IMR-90 (cell line): ENCODE results near the gene ADAMTS17. TPM values are rescaled to one million over a fixed set of nuclear protein-coding genes. Genes with fewer than 3 reads are reported as not detected.

ENCODE experiments used
- ATAC-seq: fragments of 200-7000 bp; cut with Tn5 transposase; 2 replicates; pipeline ENCODE4 v1.9.1; 2020; ENCODE audit warnings: low read depth, mild to moderate bottlenecking, moderate library complexity
- BruUV-seq: library from RNA; stranded (reverse); fragments of 400-500 nt; replicated peaks from 2 replicates; lab custom pipeline; 2021; lab: Mats Ljungman, UMichigan
- CTCF ChIA-PET: fragments of 300-600 bp; formaldehyde crosslinking; extraction: SDS; loops from one replicate; lab custom pipeline; 2021; ENCODE audit warnings: antibody characterized with exemption; lab: Yijun Ruan, JAX
- POLR2A ChIA-PET: fragments of 300-600 bp; sonication (Branson Sonifier 250); formaldehyde crosslinking; loops from one replicate; lab custom pipeline; 2022; ENCODE audit warnings: antibody characterized with exemption; ENCODE audit not compliant: unreplicated experiment; lab: Charles Lee
- DNase-seq: peaks from one replicate; pipeline ENCODE4 v3.0.0; 2013
- H2AFZ ChIP-seq: replicated peaks from 2 replicates; pipeline ENCODE3; 2013; ENCODE audit warnings: low read length, mild to moderate bottlenecking; ENCODE audit not compliant: poor library complexity
- H2AK5ac ChIP-seq: 2 replicates; pipeline ENCODE4 v1.6.1; 2013; ENCODE audit warnings: low read depth, low read length, inconsistent platforms
- H2AK9ac ChIP-seq: replicated peaks from 2 replicates; pipeline ENCODE3; 2013; ENCODE audit warnings: mild to moderate bottlenecking, low read depth, low read length, moderate library complexity; ENCODE audit not compliant: poor library complexity
- H2BK120ac ChIP-seq: 2 replicates; pipeline ENCODE4 v1.6.1; 2013; ENCODE audit warnings: low read depth, low read length, inconsistent platforms
- H2BK15ac ChIP-seq: 3 replicates; pipeline ENCODE4 v1.6.1; 2013; ENCODE audit warnings: low read depth, low read length, inconsistent platforms
- H2BK20ac ChIP-seq: 2 replicates; pipeline ENCODE4 v1.6.1; 2013; ENCODE audit warnings: low read depth, mild to moderate bottlenecking, inconsistent platforms, low read length, moderate library complexity
- H2BK5ac ChIP-seq: 2 replicates; pipeline ENCODE4 v1.6.1; 2013; ENCODE audit warnings: mild to moderate bottlenecking, low read depth, low read length, inconsistent platforms; ENCODE audit not compliant: poor library complexity, severe bottlenecking
- H3K14ac ChIP-seq: replicated peaks from 2 replicates; pipeline ENCODE4 v1.6.1; 2013; ENCODE audit warnings: low read depth, low read length, inconsistent platforms
- H3K18ac ChIP-seq: 2 replicates; pipeline ENCODE4 v1.6.1; 2013; ENCODE audit warnings: low read depth, low read length, control low read depth
- H3K23ac ChIP-seq: 2 replicates; pipeline ENCODE4 v1.6.1; 2013; ENCODE audit warnings: low read depth, low read length, inconsistent platforms
- H3K27ac ChIP-seq: 2 replicates; pipeline ENCODE4 v1.5.1; 2013; ENCODE audit warnings: mild to moderate bottlenecking, control low read depth, low read length; ENCODE audit not compliant: insufficient read depth
- H3K27me3 ChIP-seq: 2 replicates; pipeline ENCODE4 v1.6.1; 2013; ENCODE audit warnings: low read length; ENCODE audit not compliant: control insufficient read depth, insufficient read depth
- H3K36me3 ChIP-seq: 2 replicates; pipeline ENCODE4 v1.6.1; 2013; ENCODE audit warnings: low read length, mixed read lengths; ENCODE audit not compliant: control insufficient read depth, insufficient read depth
- H3K4ac ChIP-seq: 2 replicates; pipeline ENCODE4 v1.6.1; 2013; ENCODE audit warnings: low read depth, low read length, inconsistent platforms
- H3K4me1 ChIP-seq: 2 replicates; pipeline ENCODE4 v1.6.1; 2013; ENCODE audit warnings: low read length, mixed read lengths; ENCODE audit not compliant: control insufficient read depth, insufficient read depth
- H3K4me2 ChIP-seq: 2 replicates; pipeline ENCODE4 v1.6.1; 2013; ENCODE audit warnings: low read depth, mild to moderate bottlenecking, control low read depth, low read length, moderate library complexity
- H3K4me3 ChIP-seq: 2 replicates; pipeline ENCODE4 v1.5.1; 2013; ENCODE audit warnings: low read depth, mild to moderate bottlenecking, control low read depth, low read length, moderate library complexity; ENCODE audit not compliant: insufficient read depth
- H3K56ac ChIP-seq: 2 replicates; pipeline ENCODE4 v1.6.1; 2013; ENCODE audit warnings: low read length, inconsistent platforms; ENCODE audit not compliant: insufficient read depth; ENCODE audit errors: extremely low read depth
- H3K79me1 ChIP-seq, 2 experiments: 2 replicates each; pipeline ENCODE4 v1.6.1; 2013; ENCODE audit warnings: low read length in 2 of 2, inconsistent platforms in 1 of 2, low read depth in 1 of 2
- H3K9ac ChIP-seq: 2 replicates; pipeline ENCODE4 v1.6.1; 2013; ENCODE audit warnings: low read depth, low read length, control low read depth
- H3K9me1 ChIP-seq: 2 replicates; pipeline ENCODE4 v1.6.1; 2013; ENCODE audit warnings: low read length, inconsistent platforms; ENCODE audit not compliant: insufficient read depth
- H3K9me3 ChIP-seq: 2 replicates; pipeline ENCODE4 v1.6.1; 2013; ENCODE audit warnings: low read length; ENCODE audit not compliant: control insufficient read depth, insufficient read depth
- H4K20me1 ChIP-seq: 2 replicates; pipeline ENCODE4 v1.6.1; 2013; ENCODE audit warnings: low read length, inconsistent platforms; ENCODE audit not compliant: insufficient read depth
- H4K5ac ChIP-seq: 2 replicates; pipeline ENCODE4 v1.6.1; 2013; ENCODE audit warnings: mild to moderate bottlenecking, low read depth, low read length, control low read depth
- H4K8ac ChIP-seq, 2 experiments: 2 replicates each; pipeline ENCODE4 v1.6.1; 2013; ENCODE audit warnings: low read depth in 2 of 2, low read length in 2 of 2, control low read depth in 1 of 2, inconsistent platforms in 1 of 2
- H4K91ac ChIP-seq: 2 replicates; pipeline ENCODE4 v1.6.1; 2013; ENCODE audit warnings: low read depth, low read length, inconsistent platforms; ENCODE audit not compliant: insufficient read depth
- BHLHE40 ChIP-seq: fragments of 150-350 bp; IDR thresholded peaks from 2 replicates; pipeline ENCODE4 v1.6.1; 2016; ENCODE audit warnings: mild to moderate bottlenecking, low read depth, low read length
- CEBPB ChIP-seq: IDR thresholded peaks from 2 replicates; pipeline ENCODE4 v1.6.1; 2012; ENCODE audit warnings: low read depth, low read length, improper control_type of control experiment
- FOS ChIP-seq: fragments of 150-350 bp; IDR thresholded peaks from 2 replicates; pipeline ENCODE4 v1.6.1; 2016; ENCODE audit warnings: low read depth, low read length
- MAFK ChIP-seq: IDR thresholded peaks from 2 replicates; pipeline ENCODE4 v1.6.1; 2012; ENCODE audit warnings: low read depth, low read length, improper control_type of control experiment
- MAZ ChIP-seq: IDR thresholded peaks from 2 replicates; pipeline ENCODE4 v1.6.1; 2012; ENCODE audit warnings: low read depth, mild to moderate bottlenecking, low read length, improper control_type of control experiment, moderate library complexity, borderline replicate concordance
- MXI1 ChIP-seq: IDR thresholded peaks from 2 replicates; pipeline ENCODE4 v1.6.1; 2012; ENCODE audit warnings: low read depth, mild to moderate bottlenecking, low read length, moderate library complexity, borderline replicate concordance
- NFE2L2 ChIP-seq: fragments of 150-350 bp; IDR thresholded peaks from 2 replicates; pipeline ENCODE4 v1.6.1; 2016; ENCODE audit warnings: low read depth, mild to moderate bottlenecking, low read length
- RAD21 ChIP-seq: IDR thresholded peaks from 2 replicates; pipeline ENCODE4 v1.6.1; 2012; ENCODE audit warnings: low read length, improper control_type of control experiment
- RCOR1 ChIP-seq: IDR thresholded peaks from 2 replicates; pipeline ENCODE4 v1.6.1; 2012; ENCODE audit warnings: mild to moderate bottlenecking, low read length, improper control_type of control experiment; ENCODE audit not compliant: insufficient replicate concordance
- RFX5 ChIP-seq: IDR thresholded peaks from 2 replicates; pipeline ENCODE4 v1.8.0; 2012; ENCODE audit warnings: low read depth, mild to moderate bottlenecking, low read length, moderate library complexity
- SMC3 ChIP-seq: fragments of 150-350 bp; IDR thresholded peaks from 2 replicates; pipeline ENCODE4 v1.6.1; 2016; ENCODE audit warnings: low read depth, mild to moderate bottlenecking, antibody characterized with exemption, low read length, moderate library complexity
- WGBS, 2 experiments: methylation state at CpG; one replicate each; pipeline versions ENCODE4 v1.1.5 to v1.1.7; 2013; ENCODE audit warnings: missing lambda C conversion rate in 2 of 2; ENCODE audit not compliant: insufficient read length in 1 of 2; ENCODE audit errors: extremely low coverage in 2 of 2; 5-methylcytosine and 5-hydroxymethylcytosine counted together
- dilution Hi-C: fragments of 300-500 bp; cut with HindIII; formaldehyde crosslinking; loops from one replicate; pipeline ENCODE4 v1.14.3; 2018; ENCODE audit warnings: low sequenced_read_pairs; ENCODE audit not compliant: unreplicated experiment
- in situ Hi-C: fragments of 300-500 bp; cut with MboI; formaldehyde crosslinking; loops from 3 replicates; pipeline ENCODE4 v1.14.3; 2019; ENCODE audit warnings: low sequenced_read_pairs, inconsistent platforms, mixed read lengths
- intact Hi-C: fragments of 100-400 bp; cut with micrococcal nuclease; formaldehyde crosslinking; loops from 2 replicates; pipeline ENCODE4 v1.10.0; 2022
- polyA plus RNA-seq, 3 experiments: library from polyadenylated mRNA; depleted of rRNA; stranded (reverse); fragments of >200 nt; gene quantifications; 2 replicates each; pipeline ENCODE4 v1.2.3, GENCODE V29; 2012; ENCODE audit warnings: low replicate concordance in 1 of 3
- total RNA-seq: library from RNA; depleted of rRNA; stranded (reverse); fragments of >200 nt; gene quantifications from 2 replicates; pipeline ENCODE4 v1.2.3, GENCODE V29; 2012
- TF ChIP-seq, protein P1 (sequence below): fragments of 150-350 bp; IDR thresholded peaks from 2 replicates; pipeline ENCODE4 v1.6.1; 2016; ENCODE audit warnings: low read depth, mild to moderate bottlenecking, low read length, moderate library complexity, borderline replicate concordance
- TF ChIP-seq, protein P2 (sequence below): fragments of 150-350 bp; IDR thresholded peaks from 2 replicates; pipeline ENCODE4 v1.6.1; 2017; ENCODE audit warnings: mild to moderate bottlenecking, antibody characterized with exemption, low read length, low read depth
- TF ChIP-seq, protein P3 (sequence below): conservative IDR thresholded peaks from 2 replicates; pipeline ENCODE4 v1.5.1; 2012; ENCODE audit warnings: mild to moderate bottlenecking, low read depth, low read length, improper control_type of control experiment

ADAMTS17 gene
- total and polyA plus RNA-seq, 2 of the 4 experiments (the other 2 are of a cell fraction) = 0.03 TPM; not detected in 1

DNA sequence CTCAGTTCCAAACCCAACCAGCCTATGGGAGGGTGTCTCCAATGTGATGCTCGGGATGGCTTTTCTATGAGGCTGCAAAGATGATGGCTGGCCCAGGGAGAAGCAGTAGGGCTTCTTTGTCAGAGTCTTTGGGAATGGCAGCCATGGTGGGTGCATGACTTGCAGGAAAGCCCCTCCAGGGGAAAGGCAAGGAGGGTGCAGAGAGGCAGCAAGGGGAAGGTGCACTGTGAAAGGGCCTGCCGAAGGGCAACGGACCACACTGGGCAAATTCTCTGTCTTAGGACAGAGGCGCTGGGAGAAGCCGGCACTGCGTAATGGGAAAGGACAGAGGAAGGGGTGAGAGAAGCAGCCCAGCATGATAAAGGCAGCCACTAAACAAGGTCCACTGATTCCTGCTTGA lies 305.8 kb downstream of the ADAMTS17 start:
- Histone ChIP-seq H3K23ac (no peak overlapping the region), H3K9ac (no peak overlapping the region), H3K4ac (no peak overlapping the region), H3K27me3 (no peaks in the 10 kb centered on the region), H2BK15ac (no peak overlapping the region), H3K4me2 (no peak overlapping the region), H3K4me1 (no peaks in the 10 kb centered on the region), H2BK20ac (no peak overlapping the region), H2AK9ac (no peak overlapping the region), H4K5ac (no peak overlapping the region), H3K36me3 (no peaks in the 10 kb centered on the region), H3K14ac (no peak overlapping the region), H3K4me3 (no peak overlapping the region), H3K9me1 (no peaks in the 10 kb centered on the region), H2BK120ac (no peak overlapping the region), H4K91ac (no peak overlapping the region), H3K18ac (no peak overlapping the region), H2AK5ac (no peak overlapping the region), H3K79me1 (no peaks in the 10 kb centered on the region), H3K9me3 (peaks cover 3% of the 10 kb centered on the region; the same call in 1 of the 2 replicates), H3K56ac (no peak overlapping the region), H4K20me1 (no peaks in the 10 kb centered on the region), H2AFZ (no peak overlapping the region), H3K27ac (no peak overlapping the region), H2BK5ac (no peak overlapping the region), H4K8ac (no peak overlapping the region)
- in situ Hi-C loops (no loop called here), dilution Hi-C loops (no loop called here), intact Hi-C loops (no loop called here)
- WGBS, 2 experiments = 100% methylated on average over 4 of the region's 6 CpGs; no CpG with 5 or more reads in 1 of the 2 experiments
- BruUV-seq = no TSS peak
- CTCF ChIA-PET = no interaction called here
- no peak for ATAC-seq
- no peak for DNase-seq
- POLR2A ChIA-PET = no interaction called here
- TF ChIP-seq BHLHE40 (no peak), NFE2L2 (no peak), CEBPB (no peak), RCOR1 (no peak), RAD21 (no peak), SMC3 (no peak), MAZ (no peak), FOS (no peak), RFX5 (no peak), MAFK (no peak), MXI1 (no peak)
- TF ChIP-seq, protein P1, sequence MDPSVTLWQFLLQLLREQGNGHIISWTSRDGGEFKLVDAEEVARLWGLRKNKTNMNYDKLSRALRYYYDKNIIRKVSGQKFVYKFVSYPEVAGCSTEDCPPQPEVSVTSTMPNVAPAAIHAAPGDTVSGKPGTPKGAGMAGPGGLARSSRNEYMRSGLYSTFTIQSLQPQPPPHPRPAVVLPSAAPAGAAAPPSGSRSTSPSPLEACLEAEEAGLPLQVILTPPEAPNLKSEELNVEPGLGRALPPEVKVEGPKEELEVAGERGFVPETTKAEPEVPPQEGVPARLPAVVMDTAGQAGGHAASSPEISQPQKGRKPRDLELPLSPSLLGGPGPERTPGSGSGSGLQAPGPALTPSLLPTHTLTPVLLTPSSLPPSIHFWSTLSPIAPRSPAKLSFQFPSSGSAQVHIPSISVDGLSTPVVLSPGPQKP = no peak
- TF ChIP-seq, protein P2, sequence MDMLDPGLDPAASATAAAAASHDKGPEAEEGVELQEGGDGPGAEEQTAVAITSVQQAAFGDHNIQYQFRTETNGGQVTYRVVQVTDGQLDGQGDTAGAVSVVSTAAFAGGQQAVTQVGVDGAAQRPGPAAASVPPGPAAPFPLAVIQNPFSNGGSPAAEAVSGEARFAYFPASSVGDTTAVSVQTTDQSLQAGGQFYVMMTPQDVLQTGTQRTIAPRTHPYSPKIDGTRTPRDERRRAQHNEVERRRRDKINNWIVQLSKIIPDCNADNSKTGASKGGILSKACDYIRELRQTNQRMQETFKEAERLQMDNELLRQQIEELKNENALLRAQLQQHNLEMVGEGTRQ = no peak
- TF ChIP-seq, protein P3, sequence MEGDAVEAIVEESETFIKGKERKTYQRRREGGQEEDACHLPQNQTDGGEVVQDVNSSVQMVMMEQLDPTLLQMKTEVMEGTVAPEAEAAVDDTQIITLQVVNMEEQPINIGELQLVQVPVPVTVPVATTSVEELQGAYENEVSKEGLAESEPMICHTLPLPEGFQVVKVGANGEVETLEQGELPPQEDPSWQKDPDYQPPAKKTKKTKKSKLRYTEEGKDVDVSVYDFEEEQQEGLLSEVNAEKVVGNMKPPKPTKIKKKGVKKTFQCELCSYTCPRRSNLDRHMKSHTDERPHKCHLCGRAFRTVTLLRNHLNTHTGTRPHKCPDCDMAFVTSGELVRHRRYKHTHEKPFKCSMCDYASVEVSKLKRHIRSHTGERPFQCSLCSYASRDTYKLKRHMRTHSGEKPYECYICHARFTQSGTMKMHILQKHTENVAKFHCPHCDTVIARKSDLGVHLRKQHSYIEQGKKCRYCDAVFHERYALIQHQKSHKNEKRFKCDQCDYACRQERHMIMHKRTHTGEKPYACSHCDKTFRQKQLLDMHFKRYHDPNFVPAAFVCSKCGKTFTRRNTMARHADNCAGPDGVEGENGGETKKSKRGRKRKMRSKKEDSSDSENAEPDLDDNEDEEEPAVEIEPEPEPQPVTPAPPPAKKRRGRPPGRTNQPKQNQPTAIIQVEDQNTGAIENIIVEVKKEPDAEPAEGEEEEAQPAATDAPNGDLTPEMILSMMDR = no peak
